Neural cell (in vitro differentiated cells): ENCODE results near the gene KISS1R. TPM values are rescaled to one million over a fixed set of nuclear protein-coding genes. Genes with fewer than 3 reads are reported as not detected.

ENCODE experiments used
- H2AFZ ChIP-seq: fragments of 200-600, 300-800 bp; sonication (generic), shearing (Covaris generic); 2 replicates; pipeline ENCODE4 v1.6.0; 2014; ENCODE audit warnings: low read depth, mild to moderate bottlenecking, antibody characterized with exemption, low read length, moderate library complexity
- H3F3A ChIP-seq: fragments of 200-600 bp; shearing (Covaris generic); 2 replicates; pipeline ENCODE4 v1.6.1; 2016; ENCODE audit warnings: mild to moderate bottlenecking, moderate library complexity, mixed read lengths, antibody characterized with exemption, low read length; ENCODE audit not compliant: insufficient read depth, poor library complexity, severe bottlenecking
- H3K27ac ChIP-seq: fragments of 200-600, 300-800 bp; sonication (generic), shearing (Covaris generic); 2 replicates; pipeline ENCODE4 v1.5.1; 2014; ENCODE audit warnings: mild to moderate bottlenecking, low read length, moderate library complexity
- H3K27me3 ChIP-seq: fragments of 300-800, 200-600 bp; sonication (generic), shearing (Covaris generic); 2 replicates; pipeline ENCODE4 v1.6.0; 2014; ENCODE audit warnings: mild to moderate bottlenecking, low read depth, low read length, moderate library complexity; ENCODE audit not compliant: insufficient read depth
- H3K36me3 ChIP-seq: fragments of 300-800, 200-600 bp; sonication (generic), shearing (Covaris generic); 2 replicates; pipeline ENCODE4 v1.5.1; 2014; ENCODE audit warnings: mild to moderate bottlenecking, antibody characterized with exemption, low read length, moderate library complexity; ENCODE audit not compliant: insufficient read depth
- H3K4me2 ChIP-seq: fragments of 300-800, 200-600 bp; sonication (generic), shearing (Covaris generic); 2 replicates; pipeline ENCODE4 v1.6.0; 2014; ENCODE audit warnings: mild to moderate bottlenecking, low read length
- H3K4me3 ChIP-seq: fragments of 300-800, 200-600 bp; sonication (generic), shearing (Covaris generic); 2 replicates; pipeline ENCODE4 v1.5.1; 2014; ENCODE audit warnings: mild to moderate bottlenecking, low read length, moderate library complexity
- H3K79me2 ChIP-seq: fragments of 200-600 bp; shearing (Covaris generic); replicated peaks from 2 replicates; pipeline ENCODE4 v1.6.0; 2014; ENCODE audit warnings: mild to moderate bottlenecking, low read length, moderate library complexity; ENCODE audit not compliant: insufficient read depth
- H3K9ac ChIP-seq: fragments of 300-800, 200-600 bp; sonication (generic), shearing (Covaris generic); 2 replicates; pipeline ENCODE4 v1.6.1; 2016; ENCODE audit warnings: mild to moderate bottlenecking, low read length, mixed read lengths
- H3K9me2 ChIP-seq: fragments of 200-600 bp; shearing (Covaris generic); 2 replicates; pipeline ENCODE4 v1.6.1; 2016; ENCODE audit warnings: mild to moderate bottlenecking, low read length, mixed read lengths; ENCODE audit not compliant: insufficient read depth
- H3K9me3 ChIP-seq: fragments of 200-600, 300-800 bp; sonication (generic), shearing (Covaris generic); 2 replicates; pipeline ENCODE4 v1.6.1; 2016; ENCODE audit warnings: mild to moderate bottlenecking, mixed run types, low read length, moderate library complexity, mixed read lengths
- H4K20me1 ChIP-seq: fragments of 200-600 bp; shearing (Covaris generic); 2 replicates; pipeline ENCODE4 v1.6.1; 2016; ENCODE audit warnings: mild to moderate bottlenecking, mixed run types; ENCODE audit not compliant: insufficient read depth
- EP300 ChIP-seq: fragments of 450-650 bp; conservative IDR thresholded peaks from 2 replicates; pipeline ENCODE4 v1.6.1; 2014; ENCODE audit warnings: antibody characterized with exemption, mild to moderate bottlenecking, moderate library complexity; ENCODE audit not compliant: poor library complexity, severe bottlenecking
- EZH2 ChIP-seq: fragments of 200-600, 300-800 bp; shearing (Covaris generic), sonication (generic); IDR thresholded peaks from 2 replicates; pipeline ENCODE4 v1.6.1; 2014; ENCODE audit warnings: antibody characterized with exemption, low read length, borderline replicate concordance, mild to moderate bottlenecking; ENCODE audit not compliant: insufficient read depth, poor library complexity, severe bottlenecking
- MXI1 ChIP-seq: fragments of 450-650 bp; conservative IDR thresholded peaks from 2 replicates; pipeline ENCODE4 v1.6.1; 2014; ENCODE audit warnings: antibody characterized with exemption, mild to moderate bottlenecking; ENCODE audit not compliant: poor library complexity, severe bottlenecking
- POLR2AphosphoS5 ChIP-seq: IDR thresholded peaks from 2 replicates; pipeline ENCODE4 v1.6.1; 2012
- RAD21 ChIP-seq: fragments of 450-650 bp; conservative IDR thresholded peaks from 2 replicates; pipeline ENCODE4 v1.6.1; 2014; ENCODE audit warnings: antibody characterized with exemption, mild to moderate bottlenecking, moderate library complexity
- SMC3 ChIP-seq: fragments of 450-650 bp; conservative IDR thresholded peaks from 2 replicates; pipeline ENCODE4 v1.6.1; 2014; ENCODE audit warnings: antibody characterized with exemption, mild to moderate bottlenecking, moderate library complexity; ENCODE audit not compliant: poor library complexity
- TAF1 ChIP-seq: IDR thresholded peaks from 2 replicates; pipeline ENCODE4 v1.6.1; 2012; ENCODE audit warnings: low read depth
- polyA plus RNA-seq: library from polyadenylated mRNA; depleted of rRNA; stranded (reverse); fragments of >200 nt; gene quantifications from 2 replicates; pipeline ENCODE4 v1.2.3, GENCODE V29; 2014
- small RNA-seq, 3 experiments: library from RNA; depleted of rRNA; stranded (forward); fragments of <200 nt; gene quantifications; one replicate each; pipeline ENCODE3, GENCODE V24; 2012
- TF ChIP-seq, protein P1 (sequence below): IDR thresholded peaks from 2 replicates; pipeline ENCODE4 v1.6.1; 2012; ENCODE audit warnings: borderline replicate concordance
- TF ChIP-seq, protein P2 (sequence below): fragments of 450-650 bp; IDR thresholded peaks from 2 replicates; pipeline ENCODE4 v1.5.1; 2014; ENCODE audit warnings: antibody characterized with exemption, mild to moderate bottlenecking, moderate library complexity; ENCODE audit not compliant: poor library complexity, severe bottlenecking

KISS1R gene
- polyA plus RNA-seq, 1 donor from 2014 or later: 5.4 TPM

DNA sequence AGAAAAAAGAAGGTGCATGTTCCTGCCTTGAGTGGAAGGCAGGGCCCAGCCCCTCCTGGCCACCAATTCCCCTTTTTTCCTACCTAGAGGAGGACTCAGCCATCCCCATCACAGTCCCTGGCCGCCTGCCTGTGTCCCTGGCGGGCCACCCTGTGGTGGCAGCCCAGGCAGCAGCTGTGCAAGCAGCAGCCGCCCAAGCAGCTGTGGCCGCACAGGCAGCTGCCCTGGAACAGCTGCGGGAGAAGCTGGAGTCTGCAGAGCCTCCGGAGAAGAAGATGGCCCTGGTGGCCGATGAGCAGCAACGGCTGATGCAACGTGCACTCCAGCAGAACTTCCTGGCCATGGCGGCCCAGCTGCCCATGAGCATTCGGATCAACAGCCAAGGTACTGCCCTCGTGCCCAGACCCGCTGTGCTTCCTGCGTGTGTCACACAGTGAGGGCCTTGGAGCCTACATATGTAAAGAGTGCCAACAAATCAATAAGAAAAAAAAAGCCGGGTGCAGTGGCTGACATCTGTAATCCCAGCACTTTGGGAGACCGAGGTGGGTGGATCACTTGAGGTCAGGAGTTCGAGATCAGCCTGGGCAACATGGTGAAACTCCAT, 49.5 kb downstream of the KISS1R start:
- TF ChIP-seq, protein P1, sequence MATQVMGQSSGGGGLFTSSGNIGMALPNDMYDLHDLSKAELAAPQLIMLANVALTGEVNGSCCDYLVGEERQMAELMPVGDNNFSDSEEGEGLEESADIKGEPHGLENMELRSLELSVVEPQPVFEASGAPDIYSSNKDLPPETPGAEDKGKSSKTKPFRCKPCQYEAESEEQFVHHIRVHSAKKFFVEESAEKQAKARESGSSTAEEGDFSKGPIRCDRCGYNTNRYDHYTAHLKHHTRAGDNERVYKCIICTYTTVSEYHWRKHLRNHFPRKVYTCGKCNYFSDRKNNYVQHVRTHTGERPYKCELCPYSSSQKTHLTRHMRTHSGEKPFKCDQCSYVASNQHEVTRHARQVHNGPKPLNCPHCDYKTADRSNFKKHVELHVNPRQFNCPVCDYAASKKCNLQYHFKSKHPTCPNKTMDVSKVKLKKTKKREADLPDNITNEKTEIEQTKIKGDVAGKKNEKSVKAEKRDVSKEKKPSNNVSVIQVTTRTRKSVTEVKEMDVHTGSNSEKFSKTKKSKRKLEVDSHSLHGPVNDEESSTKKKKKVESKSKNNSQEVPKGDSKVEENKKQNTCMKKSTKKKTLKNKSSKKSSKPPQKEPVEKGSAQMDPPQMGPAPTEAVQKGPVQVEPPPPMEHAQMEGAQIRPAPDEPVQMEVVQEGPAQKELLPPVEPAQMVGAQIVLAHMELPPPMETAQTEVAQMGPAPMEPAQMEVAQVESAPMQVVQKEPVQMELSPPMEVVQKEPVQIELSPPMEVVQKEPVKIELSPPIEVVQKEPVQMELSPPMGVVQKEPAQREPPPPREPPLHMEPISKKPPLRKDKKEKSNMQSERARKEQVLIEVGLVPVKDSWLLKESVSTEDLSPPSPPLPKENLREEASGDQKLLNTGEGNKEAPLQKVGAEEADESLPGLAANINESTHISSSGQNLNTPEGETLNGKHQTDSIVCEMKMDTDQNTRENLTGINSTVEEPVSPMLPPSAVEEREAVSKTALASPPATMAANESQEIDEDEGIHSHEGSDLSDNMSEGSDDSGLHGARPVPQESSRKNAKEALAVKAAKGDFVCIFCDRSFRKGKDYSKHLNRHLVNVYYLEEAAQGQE: no peak
- TF ChIP-seq RAD21: no peak
- TF ChIP-seq MXI1: no peak
- no peak for TF ChIP-seq TAF1
- TF ChIP-seq, protein P2, sequence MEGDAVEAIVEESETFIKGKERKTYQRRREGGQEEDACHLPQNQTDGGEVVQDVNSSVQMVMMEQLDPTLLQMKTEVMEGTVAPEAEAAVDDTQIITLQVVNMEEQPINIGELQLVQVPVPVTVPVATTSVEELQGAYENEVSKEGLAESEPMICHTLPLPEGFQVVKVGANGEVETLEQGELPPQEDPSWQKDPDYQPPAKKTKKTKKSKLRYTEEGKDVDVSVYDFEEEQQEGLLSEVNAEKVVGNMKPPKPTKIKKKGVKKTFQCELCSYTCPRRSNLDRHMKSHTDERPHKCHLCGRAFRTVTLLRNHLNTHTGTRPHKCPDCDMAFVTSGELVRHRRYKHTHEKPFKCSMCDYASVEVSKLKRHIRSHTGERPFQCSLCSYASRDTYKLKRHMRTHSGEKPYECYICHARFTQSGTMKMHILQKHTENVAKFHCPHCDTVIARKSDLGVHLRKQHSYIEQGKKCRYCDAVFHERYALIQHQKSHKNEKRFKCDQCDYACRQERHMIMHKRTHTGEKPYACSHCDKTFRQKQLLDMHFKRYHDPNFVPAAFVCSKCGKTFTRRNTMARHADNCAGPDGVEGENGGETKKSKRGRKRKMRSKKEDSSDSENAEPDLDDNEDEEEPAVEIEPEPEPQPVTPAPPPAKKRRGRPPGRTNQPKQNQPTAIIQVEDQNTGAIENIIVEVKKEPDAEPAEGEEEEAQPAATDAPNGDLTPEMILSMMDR: no peak
- no peak for TF ChIP-seq POLR2AphosphoS5
- no peak for TF ChIP-seq EZH2
- no peak for TF ChIP-seq EP300
- TF ChIP-seq SMC3: no peak
- no peaks in the 10 kb centered on the region for H3K27me3 ChIP-seq
- H2AFZ ChIP-seq: no peak overlapping the region
- H3K27ac ChIP-seq: no peak overlapping the region
- no peak overlapping the region for H3K4me3 ChIP-seq
- peaks cover 32% of the 10 kb centered on the region for H3K36me3 ChIP-seq
- H3K9ac ChIP-seq: no peak overlapping the region
- no peak overlapping the region for H3K4me2 ChIP-seq
- H3K79me2 ChIP-seq: no peaks in the 10 kb centered on the region
- no peaks in the 10 kb centered on the region for H4K20me1 ChIP-seq
- no peaks in the 10 kb centered on the region for H3K9me3 ChIP-seq
- H3F3A ChIP-seq: no peaks in the 10 kb centered on the region
- no peaks in the 10 kb centered on the region for H3K9me2 ChIP-seq

Small RNA genes lying within 50 kb of the gene (small RNA-seq; reads per million reads assigned to genes)
- 2.3 to 18.6 (median 3.6) reads per million in 3 experiments for gene RNU6-9

Other genes starting within 250 kb of the KISS1R start
- 3.1 and 6.6 TPM in 2 replicates for gene FSTL3, start 240.9 kb upstream of the KISS1R start, polyA plus RNA-seq
- not detected in 2 replicates for gene PRSS57, start 221.9 kb upstream of the KISS1R start, polyA plus RNA-seq
- gene PALM, start 208.4 kb upstream of the KISS1R start, polyA plus RNA-seq: 74.8 and 87.3 TPM in 2 replicates
- gene MISP, start 166.2 kb upstream of the KISS1R start, polyA plus RNA-seq: 0.24 and 0.98 TPM in 2 replicates
- 27.3 and 39.0 TPM in 2 replicates for gene PTBP1, start 119.9 kb upstream of the KISS1R start, polyA plus RNA-seq
- gene PLPPR3, start 95.4 kb upstream of the KISS1R start, polyA plus RNA-seq: 239 and 275 TPM in 2 replicates
- gene AZU1, start 89.5 kb upstream of the KISS1R start, polyA plus RNA-seq: 1.0 and 1.1 TPM in 2 replicates
- 0.54 TPM in 1 of 2 replicates, not detected in the other for gene PRTN3, start 76.3 kb upstream of the KISS1R start, polyA plus RNA-seq
- gene ELANE, start 65.0 kb upstream of the KISS1R start, polyA plus RNA-seq: not detected in 2 replicates
- gene CFD, start 57.7 kb upstream of the KISS1R start, polyA plus RNA-seq: 3.8 and 5.3 TPM in 2 replicates
- 13.3 and 17.0 TPM in 2 replicates for gene MED16, start 24.1 kb upstream of the KISS1R start, polyA plus RNA-seq
- not detected in 2 replicates for gene RNU6-9, start 23.8 kb upstream of the KISS1R start, polyA plus RNA-seq
- 51.2 and 71.8 TPM in 2 replicates for gene R3HDM4, start 4.1 kb upstream of the KISS1R start, polyA plus RNA-seq
- gene ARID3A, start 8.7 kb downstream of the KISS1R start, polyA plus RNA-seq: 5.7 and 11.4 TPM in 2 replicates
- gene WDR18, start 67.0 kb downstream of the KISS1R start, polyA plus RNA-seq: 64.9 and 90.1 TPM in 2 replicates
- gene GRIN3B, start 83.1 kb downstream of the KISS1R start, polyA plus RNA-seq: 0.46 and 5.0 TPM in 2 replicates
- 176 and 208 TPM in 2 replicates for gene TMEM259, start 103.8 kb downstream of the KISS1R start, polyA plus RNA-seq
- not detected in 2 replicates for gene RNU6-2, start 104.2 kb downstream of the KISS1R start, polyA plus RNA-seq
- 42.8 and 45.3 TPM in 2 replicates for gene CNN2, start 109.3 kb downstream of the KISS1R start, polyA plus RNA-seq
- gene ABCA7, start 122.8 kb downstream of the KISS1R start, polyA plus RNA-seq: 51.8 and 75.2 TPM in 2 replicates
- gene ARHGAP45, start 149.8 kb downstream of the KISS1R start, polyA plus RNA-seq: 2.8 and 3.3 TPM in 2 replicates
- gene POLR2E, start 178.0 kb downstream of the KISS1R start, polyA plus RNA-seq: 168 and 172 TPM in 2 replicates
- gene GPX4, start 186.7 kb downstream of the KISS1R start, polyA plus RNA-seq: 713 and 812 TPM in 2 replicates